IMR-90 (cell line): ENCODE data around the gene ZFP36L2. TPM values are rescaled to one million over a fixed set of nuclear protein-coding genes. Genes with fewer than 3 reads are reported as not detected.

Source experiments
- ATAC-seq: fragments of 200-7000 bp; cut with Tn5 transposase; 2 replicates; pipeline ENCODE4 v1.9.1; 2020; ENCODE audit warnings: low read depth, mild to moderate bottlenecking, moderate library complexity
- BruUV-seq: library from RNA; stranded (reverse); fragments of 400-500 nt; replicated peaks from 2 replicates; lab custom pipeline; 2021; lab: Mats Ljungman, UMichigan
- CTCF ChIA-PET: fragments of 300-600 bp; formaldehyde crosslinking; extraction: SDS; loops from one replicate; lab custom pipeline; 2021; ENCODE audit warnings: antibody characterized with exemption; lab: Yijun Ruan, JAX
- POLR2A ChIA-PET: fragments of 300-600 bp; sonication (Branson Sonifier 250); formaldehyde crosslinking; loops from one replicate; lab custom pipeline; 2022; ENCODE audit warnings: antibody characterized with exemption; ENCODE audit not compliant: unreplicated experiment; lab: Charles Lee
- DNase-seq: peaks from one replicate; pipeline ENCODE4 v3.0.0; 2013
- H2AFZ ChIP-seq: replicated peaks from 2 replicates; pipeline ENCODE3; 2013; ENCODE audit warnings: low read length, mild to moderate bottlenecking; ENCODE audit not compliant: poor library complexity
- H2AK5ac ChIP-seq: 2 replicates; pipeline ENCODE4 v1.6.1; 2013; ENCODE audit warnings: low read depth, low read length, inconsistent platforms
- H2AK9ac ChIP-seq: replicated peaks from 2 replicates; pipeline ENCODE3; 2013; ENCODE audit warnings: mild to moderate bottlenecking, low read depth, low read length, moderate library complexity; ENCODE audit not compliant: poor library complexity
- H2BK120ac ChIP-seq: 2 replicates; pipeline ENCODE4 v1.6.1; 2013; ENCODE audit warnings: low read depth, low read length, inconsistent platforms
- H2BK15ac ChIP-seq: 3 replicates; pipeline ENCODE4 v1.6.1; 2013; ENCODE audit warnings: low read depth, low read length, inconsistent platforms
- H2BK20ac ChIP-seq: 2 replicates; pipeline ENCODE4 v1.6.1; 2013; ENCODE audit warnings: low read depth, mild to moderate bottlenecking, inconsistent platforms, low read length, moderate library complexity
- H2BK5ac ChIP-seq: 2 replicates; pipeline ENCODE4 v1.6.1; 2013; ENCODE audit warnings: mild to moderate bottlenecking, low read depth, low read length, inconsistent platforms; ENCODE audit not compliant: poor library complexity, severe bottlenecking
- H3K14ac ChIP-seq: replicated peaks from 2 replicates; pipeline ENCODE4 v1.6.1; 2013; ENCODE audit warnings: low read depth, low read length, inconsistent platforms
- H3K18ac ChIP-seq: 2 replicates; pipeline ENCODE4 v1.6.1; 2013; ENCODE audit warnings: low read depth, low read length, control low read depth
- H3K23ac ChIP-seq: 2 replicates; pipeline ENCODE4 v1.6.1; 2013; ENCODE audit warnings: low read depth, low read length, inconsistent platforms
- H3K27ac ChIP-seq: 2 replicates; pipeline ENCODE4 v1.5.1; 2013; ENCODE audit warnings: mild to moderate bottlenecking, control low read depth, low read length; ENCODE audit not compliant: insufficient read depth
- H3K27me3 ChIP-seq: 2 replicates; pipeline ENCODE4 v1.6.1; 2013; ENCODE audit warnings: low read length; ENCODE audit not compliant: control insufficient read depth, insufficient read depth
- H3K36me3 ChIP-seq: 2 replicates; pipeline ENCODE4 v1.6.1; 2013; ENCODE audit warnings: low read length, mixed read lengths; ENCODE audit not compliant: control insufficient read depth, insufficient read depth
- H3K4ac ChIP-seq: 2 replicates; pipeline ENCODE4 v1.6.1; 2013; ENCODE audit warnings: low read depth, low read length, inconsistent platforms
- H3K4me1 ChIP-seq: 2 replicates; pipeline ENCODE4 v1.6.1; 2013; ENCODE audit warnings: low read length, mixed read lengths; ENCODE audit not compliant: control insufficient read depth, insufficient read depth
- H3K4me2 ChIP-seq: 2 replicates; pipeline ENCODE4 v1.6.1; 2013; ENCODE audit warnings: low read depth, mild to moderate bottlenecking, control low read depth, low read length, moderate library complexity
- H3K4me3 ChIP-seq: 2 replicates; pipeline ENCODE4 v1.5.1; 2013; ENCODE audit warnings: low read depth, mild to moderate bottlenecking, control low read depth, low read length, moderate library complexity; ENCODE audit not compliant: insufficient read depth
- H3K56ac ChIP-seq: 2 replicates; pipeline ENCODE4 v1.6.1; 2013; ENCODE audit warnings: low read length, inconsistent platforms; ENCODE audit not compliant: insufficient read depth; ENCODE audit errors: extremely low read depth
- H3K79me1 ChIP-seq, 2 experiments: 2 replicates each; pipeline ENCODE4 v1.6.1; 2013; ENCODE audit warnings: low read length in 2 of 2, inconsistent platforms in 1 of 2, low read depth in 1 of 2
- H3K9ac ChIP-seq: 2 replicates; pipeline ENCODE4 v1.6.1; 2013; ENCODE audit warnings: low read depth, low read length, control low read depth
- H3K9me1 ChIP-seq: 2 replicates; pipeline ENCODE4 v1.6.1; 2013; ENCODE audit warnings: low read length, inconsistent platforms; ENCODE audit not compliant: insufficient read depth
- H3K9me3 ChIP-seq: 2 replicates; pipeline ENCODE4 v1.6.1; 2013; ENCODE audit warnings: low read length; ENCODE audit not compliant: control insufficient read depth, insufficient read depth
- H4K20me1 ChIP-seq: 2 replicates; pipeline ENCODE4 v1.6.1; 2013; ENCODE audit warnings: low read length, inconsistent platforms; ENCODE audit not compliant: insufficient read depth
- H4K5ac ChIP-seq: 2 replicates; pipeline ENCODE4 v1.6.1; 2013; ENCODE audit warnings: mild to moderate bottlenecking, low read depth, low read length, control low read depth
- H4K8ac ChIP-seq, 2 experiments: 2 replicates each; pipeline ENCODE4 v1.6.1; 2013; ENCODE audit warnings: low read depth in 2 of 2, low read length in 2 of 2, control low read depth in 1 of 2, inconsistent platforms in 1 of 2
- H4K91ac ChIP-seq: 2 replicates; pipeline ENCODE4 v1.6.1; 2013; ENCODE audit warnings: low read depth, low read length, inconsistent platforms; ENCODE audit not compliant: insufficient read depth
- BHLHE40 ChIP-seq: fragments of 150-350 bp; IDR thresholded peaks from 2 replicates; pipeline ENCODE4 v1.6.1; 2016; ENCODE audit warnings: mild to moderate bottlenecking, low read depth, low read length
- CEBPB ChIP-seq: IDR thresholded peaks from 2 replicates; pipeline ENCODE4 v1.6.1; 2012; ENCODE audit warnings: low read depth, low read length, improper control_type of control experiment
- CHD1 ChIP-seq: IDR thresholded peaks from 2 replicates; pipeline ENCODE4 v1.6.1; 2012; ENCODE audit warnings: low read depth, low read length, improper control_type of control experiment
- FOS ChIP-seq: fragments of 150-350 bp; IDR thresholded peaks from 2 replicates; pipeline ENCODE4 v1.6.1; 2016; ENCODE audit warnings: low read depth, low read length
- MAFK ChIP-seq: IDR thresholded peaks from 2 replicates; pipeline ENCODE4 v1.6.1; 2012; ENCODE audit warnings: low read depth, low read length, improper control_type of control experiment
- MAZ ChIP-seq: IDR thresholded peaks from 2 replicates; pipeline ENCODE4 v1.6.1; 2012; ENCODE audit warnings: low read depth, mild to moderate bottlenecking, low read length, improper control_type of control experiment, moderate library complexity, borderline replicate concordance
- NFE2L2 ChIP-seq: fragments of 150-350 bp; IDR thresholded peaks from 2 replicates; pipeline ENCODE4 v1.6.1; 2016; ENCODE audit warnings: low read depth, mild to moderate bottlenecking, low read length
- POLR2A ChIP-seq: IDR thresholded peaks from 2 replicates; pipeline ENCODE4 v1.6.1; 2012; ENCODE audit warnings: mild to moderate bottlenecking, low read depth, low read length
- RAD21 ChIP-seq: IDR thresholded peaks from 2 replicates; pipeline ENCODE4 v1.6.1; 2012; ENCODE audit warnings: low read length, improper control_type of control experiment
- RCOR1 ChIP-seq: IDR thresholded peaks from 2 replicates; pipeline ENCODE4 v1.6.1; 2012; ENCODE audit warnings: mild to moderate bottlenecking, low read length, improper control_type of control experiment; ENCODE audit not compliant: insufficient replicate concordance
- SMC3 ChIP-seq: fragments of 150-350 bp; IDR thresholded peaks from 2 replicates; pipeline ENCODE4 v1.6.1; 2016; ENCODE audit warnings: low read depth, mild to moderate bottlenecking, antibody characterized with exemption, low read length, moderate library complexity
- WGBS, 2 experiments: methylation state at CpG; one replicate each; pipeline versions ENCODE4 v1.1.5 to v1.1.7; 2013; ENCODE audit warnings: missing lambda C conversion rate in 2 of 2; ENCODE audit not compliant: insufficient read length in 1 of 2; ENCODE audit errors: extremely low coverage in 2 of 2; 5-methylcytosine and 5-hydroxymethylcytosine counted together
- dilution Hi-C: fragments of 300-500 bp; cut with HindIII; formaldehyde crosslinking; loops from one replicate; pipeline ENCODE4 v1.14.3; 2018; ENCODE audit warnings: low sequenced_read_pairs; ENCODE audit not compliant: unreplicated experiment
- in situ Hi-C: fragments of 300-500 bp; cut with MboI; formaldehyde crosslinking; loops from 3 replicates; pipeline ENCODE4 v1.14.3; 2019; ENCODE audit warnings: low sequenced_read_pairs, inconsistent platforms, mixed read lengths
- intact Hi-C: fragments of 100-400 bp; cut with micrococcal nuclease; formaldehyde crosslinking; loops from 2 replicates; pipeline ENCODE4 v1.10.0; 2022
- polyA plus RNA-seq, 3 experiments: library from polyadenylated mRNA; depleted of rRNA; stranded (reverse); fragments of >200 nt; gene quantifications; 2 replicates each; pipeline ENCODE4 v1.2.3, GENCODE V29; 2012; ENCODE audit warnings: low replicate concordance in 1 of 3
- total RNA-seq: library from RNA; depleted of rRNA; stranded (reverse); fragments of >200 nt; gene quantifications from 2 replicates; pipeline ENCODE4 v1.2.3, GENCODE V29; 2012
- TF ChIP-seq, protein P1 (sequence below): fragments of 150-350 bp; IDR thresholded peaks from 2 replicates; pipeline ENCODE4 v1.6.1; 2016; ENCODE audit warnings: low read depth, mild to moderate bottlenecking, low read length, moderate library complexity, borderline replicate concordance

ZFP36L2 gene
- total and polyA plus RNA-seq, 2 of the 4 experiments (the other 2 are of a cell fraction) = 1.8 to 20.1 TPM

DNA sequence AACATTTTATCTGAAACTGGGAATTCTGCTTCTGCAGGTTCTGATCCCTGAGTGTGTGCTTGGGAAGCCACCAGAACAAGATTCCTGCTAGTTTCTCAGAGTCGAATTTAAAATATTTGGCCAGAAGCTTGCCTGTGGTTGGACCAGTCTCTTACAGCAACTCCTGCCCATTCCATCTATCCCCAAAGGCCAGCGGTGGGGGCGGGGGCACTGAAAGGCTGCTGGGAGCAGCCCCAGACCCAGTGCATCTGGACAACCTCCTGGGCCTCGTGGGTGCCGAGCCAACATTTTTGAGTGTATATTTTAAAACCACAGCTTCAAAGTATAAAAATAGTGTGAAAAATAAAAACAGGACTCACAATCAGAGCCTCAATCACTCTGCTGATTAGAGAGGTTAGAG is 38.6 kb upstream of the ZFP36L2 start:
- Histone ChIP-seq H2AK9ac (no peak overlapping the region), H4K8ac (no peak overlapping the region), H3K18ac (no peak overlapping the region), H4K5ac (no peak overlapping the region), H3K36me3 (peaks cover 2% of the 10 kb centered on the region; the same call in 1 of the 2 replicates), H3K4me2 (no peak overlapping the region), H3K4me1 (peaks cover 22% of the 10 kb centered on the region), H3K9ac (no peak overlapping the region), H3K14ac (no peak overlapping the region), H4K91ac (no peak overlapping the region), H2AFZ (no peak overlapping the region), H2BK120ac (no peak overlapping the region), H3K56ac (no peak overlapping the region), H2BK20ac (no peak overlapping the region), H3K9me1 (peaks cover 25% of the 10 kb centered on the region), H3K23ac (no peak overlapping the region), H2BK15ac (no peak overlapping the region), H3K79me1 (no peaks in the 10 kb centered on the region), H4K20me1 (peaks cover 13% of the 10 kb centered on the region; the same call in 1 of the 2 replicates), H3K27ac (no peak overlapping the region), H3K27me3 (no peaks in the 10 kb centered on the region; the same call in 1 of the 2 replicates), H3K9me3 (no peaks in the 10 kb centered on the region), H3K4me3 (no peak overlapping the region), H2BK5ac (no peak overlapping the region), H3K4ac (no peak overlapping the region), H2AK5ac (no peak overlapping the region)
- TF ChIP-seq NFE2L2 (no peak), CEBPB (no peak), SMC3 (no peak), CHD1 (no peak), MAFK (no peak), POLR2A (no peak), FOS (no peak), BHLHE40 (no peak), RAD21 (no peak), MAZ (no peak), RCOR1 (no peak)
- TF ChIP-seq, protein P1, sequence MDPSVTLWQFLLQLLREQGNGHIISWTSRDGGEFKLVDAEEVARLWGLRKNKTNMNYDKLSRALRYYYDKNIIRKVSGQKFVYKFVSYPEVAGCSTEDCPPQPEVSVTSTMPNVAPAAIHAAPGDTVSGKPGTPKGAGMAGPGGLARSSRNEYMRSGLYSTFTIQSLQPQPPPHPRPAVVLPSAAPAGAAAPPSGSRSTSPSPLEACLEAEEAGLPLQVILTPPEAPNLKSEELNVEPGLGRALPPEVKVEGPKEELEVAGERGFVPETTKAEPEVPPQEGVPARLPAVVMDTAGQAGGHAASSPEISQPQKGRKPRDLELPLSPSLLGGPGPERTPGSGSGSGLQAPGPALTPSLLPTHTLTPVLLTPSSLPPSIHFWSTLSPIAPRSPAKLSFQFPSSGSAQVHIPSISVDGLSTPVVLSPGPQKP = no peak
- intact Hi-C loops (no loop called here), in situ Hi-C loops (no loop called here), dilution Hi-C loops (no loop called here)
- ChIA-PET CTCF (no interaction called here), POLR2A (no interaction called here)
- DNase-seq = no peak
- ATAC-seq = no peak
- 20% methylated on average over 1 of the region's 5 CpGs; no CpG with 5 or more reads in 1 of the 2 experiments for WGBS, 2 experiments
- BruUV-seq = no TSS peak
